Natural killer cell (primary cell): Measurements from ENCODE around the gene KIF16B. TPM values are rescaled to one million over a fixed set of nuclear protein-coding genes. Genes with fewer than 3 reads are reported as not detected.
"Not testable (repeated sequence)": the region's sequence is repeated elsewhere in the genome, so short reads cannot be mapped to it uniquely, and the experiment has no call there.

Experiments used
- ATAC-seq, 3 donors: fragments of 150-1000 bp in 2 of 3; fragments of 200-7000 bp in 1 of 3; cut with Tn5 transposase; 1 replicate in 1 of 3; 2 replicates in 2 of 3; pipeline ENCODE4 v1.10.0; 2021; ENCODE audit warnings: mild to moderate bottlenecking in 2 of 3, moderate library complexity in 2 of 3
- DNase-seq, 2 donors: peaks; one replicate each; pipeline versions ENCODE4 v3.0.0 to v3.0.0-alpha.2; 2013 to 2021; ENCODE audit warnings: mixed read lengths in 1 of 2
- H3K27ac ChIP-seq: one replicate; pipeline ENCODE4 v1.5.1; 2013; ENCODE audit warnings: mild to moderate bottlenecking, low read length
- H3K27me3 ChIP-seq: one replicate; pipeline ENCODE4 v1.6.1; 2013; ENCODE audit warnings: low read length; ENCODE audit not compliant: control insufficient read depth, insufficient read depth
- H3K36me3 ChIP-seq: one replicate; pipeline ENCODE4 v1.6.1; 2013; ENCODE audit warnings: low read length; ENCODE audit not compliant: control insufficient read depth, insufficient read depth
- H3K4me1 ChIP-seq: one replicate; pipeline ENCODE4 v1.6.1; 2013; ENCODE audit warnings: low read length; ENCODE audit not compliant: control insufficient read depth, insufficient read depth
- H3K4me3 ChIP-seq: one replicate; pipeline ENCODE4 v1.5.1; 2013; ENCODE audit warnings: low read length
- H3K9me3 ChIP-seq: one replicate; pipeline ENCODE4 v1.6.1; 2013; ENCODE audit warnings: low read length; ENCODE audit not compliant: control insufficient read depth, insufficient read depth
- H3K27ac Mint-ChIP-seq, 2 donors: one replicate each; pipeline ENCODE4 v1.8.0; 2022; ENCODE audit warnings: mild to moderate bottlenecking in 2 of 2, mixed read lengths in 2 of 2, moderate library complexity in 1 of 2
- H3K27me3 Mint-ChIP-seq, 2 donors: one replicate each; pipeline ENCODE4 v1.8.0; 2022; ENCODE audit warnings: low read depth in 2 of 2, mixed read lengths in 2 of 2
- H3K36me3 Mint-ChIP-seq: one replicate; pipeline ENCODE4 v1.8.0; 2022; ENCODE audit warnings: mixed read lengths
- H3K4me1 Mint-ChIP-seq, 2 donors: one replicate each; pipeline ENCODE4 v1.8.0; 2022; ENCODE audit warnings: mixed read lengths in 2 of 2
- H3K4me3 Mint-ChIP-seq: one replicate; pipeline ENCODE4 v1.8.0; 2022; ENCODE audit warnings: mild to moderate bottlenecking, moderate library complexity, mixed read lengths
- H3K9me3 Mint-ChIP-seq, 2 donors: one replicate each; pipeline ENCODE4 v1.8.0; 2022; ENCODE audit warnings: mixed read lengths in 2 of 2
- WGBS: methylation state at CpG from one replicate; pipeline ENCODE4 v1.1.7; 2013; ENCODE audit warnings: missing lambda C conversion rate; ENCODE audit not compliant: insufficient coverage; 5-methylcytosine and 5-hydroxymethylcytosine counted together
- intact Hi-C: fragments of 100-400 bp; cut with micrococcal nuclease; formaldehyde crosslinking; loops from one replicate; pipeline ENCODE4 v1.14.2; 2022
- total RNA-seq, 4 donors: library from RNA; stranded (reverse); fragments of 120-200 nt in 1 of 4; gene quantifications; one replicate each; pipeline versions ENCODE4 v1.2.3 to v1.2.4, GENCODE V29; 2013 to 2022
- TF ChIP-seq, protein P1 (sequence below): fragments of 200-600 bp; IDR thresholded peaks from one replicate; pipeline ENCODE4 v1.8.0; 2022; ENCODE audit warnings: antibody characterized with exemption

The KIF16B gene
- total RNA-seq, 3 donors from 2014 or later (not counting 1 experiment from before 2014, with no cell fraction given), result 3.9 to 11.8 (median 9.2) TPM

DNA sequence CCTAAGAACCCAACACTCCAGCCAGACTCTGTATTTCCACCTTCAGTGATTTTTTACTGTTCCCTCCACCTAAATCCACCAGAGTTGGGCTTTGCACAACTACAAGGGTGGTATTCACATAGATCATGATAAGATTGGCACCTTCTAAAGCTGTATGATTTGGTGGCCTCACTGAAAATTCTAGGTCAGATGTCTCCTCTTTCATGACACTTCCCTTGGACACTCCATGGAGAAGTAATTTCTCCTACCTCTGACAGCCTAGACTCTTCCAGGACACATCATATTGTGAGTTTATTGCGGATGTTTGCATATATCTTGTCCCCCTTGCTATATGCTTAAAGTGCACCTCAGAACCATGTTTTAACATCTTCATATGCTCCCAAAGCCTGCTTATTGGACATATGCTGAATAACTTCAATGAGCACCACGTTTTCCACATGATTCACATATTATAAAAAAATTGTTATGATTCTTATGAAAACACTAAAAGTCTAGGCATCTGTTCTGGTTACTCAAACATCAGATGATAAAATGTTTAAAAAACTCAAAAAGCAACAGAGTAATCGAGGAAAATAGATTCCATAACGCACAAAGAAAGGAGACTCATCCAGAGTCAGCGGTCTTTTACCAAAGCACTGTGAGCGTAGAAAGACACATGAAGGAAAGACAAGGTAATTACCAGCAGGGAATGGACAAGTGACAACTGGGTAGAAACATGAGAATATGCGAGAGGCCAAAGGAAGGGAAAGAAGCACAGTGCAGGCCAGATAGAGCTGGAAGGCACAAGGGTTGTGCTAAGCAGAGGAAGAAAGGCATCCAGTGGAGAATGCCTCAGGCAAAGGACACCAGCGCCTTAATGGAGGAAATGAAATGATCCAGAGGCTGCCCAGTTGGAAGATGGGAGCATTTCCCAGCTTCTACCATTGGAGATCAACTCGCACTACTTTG lies 46.5 kb downstream of the KIF16B start:
- DNase-seq (no peak), ATAC-seq (no peak)
- intact Hi-C loops, result no loop called here
- Mint-ChIP-seq H3K27me3 (no peaks in the 10 kb centered on the region), H3K9me3 (no peaks in the 10 kb centered on the region), H3K27ac (no peak overlapping the region), H3K4me1 (no peaks in the 10 kb centered on the region), H3K36me3 (no peaks in the 10 kb centered on the region), H3K4me3 (no peak overlapping the region)
- no peaks in the 10 kb centered on the region for H3K36me3 ChIP-seq
- H3K4me3 ChIP-seq, result no peak overlapping the region
- H3K27me3 ChIP-seq, result no peaks in the 10 kb centered on the region
- WGBS, result 89% methylated on average over 8 of the region's 9 CpGs
- H3K4me1 ChIP-seq, result no peaks in the 10 kb centered on the region
- H3K9me3 ChIP-seq, result no peaks in the 10 kb centered on the region
- TF ChIP-seq, protein P1, sequence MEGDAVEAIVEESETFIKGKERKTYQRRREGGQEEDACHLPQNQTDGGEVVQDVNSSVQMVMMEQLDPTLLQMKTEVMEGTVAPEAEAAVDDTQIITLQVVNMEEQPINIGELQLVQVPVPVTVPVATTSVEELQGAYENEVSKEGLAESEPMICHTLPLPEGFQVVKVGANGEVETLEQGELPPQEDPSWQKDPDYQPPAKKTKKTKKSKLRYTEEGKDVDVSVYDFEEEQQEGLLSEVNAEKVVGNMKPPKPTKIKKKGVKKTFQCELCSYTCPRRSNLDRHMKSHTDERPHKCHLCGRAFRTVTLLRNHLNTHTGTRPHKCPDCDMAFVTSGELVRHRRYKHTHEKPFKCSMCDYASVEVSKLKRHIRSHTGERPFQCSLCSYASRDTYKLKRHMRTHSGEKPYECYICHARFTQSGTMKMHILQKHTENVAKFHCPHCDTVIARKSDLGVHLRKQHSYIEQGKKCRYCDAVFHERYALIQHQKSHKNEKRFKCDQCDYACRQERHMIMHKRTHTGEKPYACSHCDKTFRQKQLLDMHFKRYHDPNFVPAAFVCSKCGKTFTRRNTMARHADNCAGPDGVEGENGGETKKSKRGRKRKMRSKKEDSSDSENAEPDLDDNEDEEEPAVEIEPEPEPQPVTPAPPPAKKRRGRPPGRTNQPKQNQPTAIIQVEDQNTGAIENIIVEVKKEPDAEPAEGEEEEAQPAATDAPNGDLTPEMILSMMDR, result no peak
- H3K27ac ChIP-seq, result no peak overlapping the region

DNA sequence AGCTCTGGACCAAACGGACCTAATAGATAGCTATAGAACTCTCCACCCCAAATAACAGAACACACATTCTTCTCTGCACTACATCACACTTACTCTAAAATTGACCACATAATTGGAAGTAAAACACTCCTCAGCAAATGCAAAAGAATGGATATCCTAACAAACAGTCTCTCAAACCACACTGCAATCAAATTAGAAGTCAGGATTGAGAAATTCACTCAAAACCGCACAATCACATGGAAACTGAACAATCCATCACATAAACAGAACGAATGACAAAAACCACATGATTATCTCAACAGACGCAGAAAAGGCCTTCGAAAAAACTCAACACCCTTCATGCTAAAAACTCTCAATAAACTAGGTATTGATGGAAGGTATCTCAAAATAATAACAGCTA lies 50.6 kb downstream of the KIF16B start:
- H3K36me3 ChIP-seq, H3K4me1 ChIP-seq, H3K9me3 ChIP-seq, H3K36me3 Mint-ChIP-seq, ATAC-seq, H3K27me3 ChIP-seq, H3K27me3 Mint-ChIP-seq, H3K9me3 Mint-ChIP-seq, H3K4me3 ChIP-seq, intact Hi-C loops, H3K4me3 Mint-ChIP-seq, H3K4me1 Mint-ChIP-seq, H3K27ac Mint-ChIP-seq, H3K27ac ChIP-seq, DNase-seq: not testable (repeated sequence)
- 93% methylated on average over 2 of the region's 5 CpGs for WGBS

DNA sequence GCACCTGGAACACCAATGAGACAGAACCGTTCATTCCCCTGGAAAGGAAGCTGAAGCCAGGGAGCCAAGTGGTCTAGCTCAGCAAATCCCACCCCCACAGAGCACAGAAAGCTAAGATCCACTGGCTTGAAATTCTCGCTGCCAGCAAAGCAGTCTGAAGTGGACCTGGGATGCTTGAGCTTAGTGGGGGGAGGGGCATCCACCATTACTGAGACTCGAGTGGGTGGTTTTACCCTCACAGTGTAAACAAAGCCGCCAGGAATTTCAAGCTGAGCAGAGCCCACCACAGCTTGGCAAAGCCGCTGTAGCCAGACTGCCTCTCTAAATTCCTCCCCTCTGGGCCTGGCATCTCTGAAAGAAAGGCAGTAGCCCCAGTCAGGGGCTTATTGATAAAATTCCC lies 53.1 kb downstream of the KIF16B start:
- H3K27ac ChIP-seq, result no peak overlapping the region
- TF ChIP-seq, protein P1, result no peak
- H3K4me3 ChIP-seq, result no peak overlapping the region
- 96% methylated on average over 5 of the region's 5 CpGs for WGBS
- Mint-ChIP-seq H3K36me3 (no peaks in the 10 kb centered on the region), H3K27me3 (no peaks in the 10 kb centered on the region), H3K4me3 (no peak overlapping the region), H3K27ac (no peak overlapping the region), H3K9me3 (no peaks in the 10 kb centered on the region), H3K4me1 (peaks cover 0 to 9% of the 10 kb centered on the region in 2 donors)
- ATAC-seq, result no peak
- no peaks in the 10 kb centered on the region for H3K9me3 ChIP-seq
- no peaks in the 10 kb centered on the region for H3K36me3 ChIP-seq
- DNase-seq, result no peak
- intact Hi-C loops, result no loop called here
- H3K4me1 ChIP-seq, result no peaks in the 10 kb centered on the region
- H3K27me3 ChIP-seq, result no peaks in the 10 kb centered on the region

DNA sequence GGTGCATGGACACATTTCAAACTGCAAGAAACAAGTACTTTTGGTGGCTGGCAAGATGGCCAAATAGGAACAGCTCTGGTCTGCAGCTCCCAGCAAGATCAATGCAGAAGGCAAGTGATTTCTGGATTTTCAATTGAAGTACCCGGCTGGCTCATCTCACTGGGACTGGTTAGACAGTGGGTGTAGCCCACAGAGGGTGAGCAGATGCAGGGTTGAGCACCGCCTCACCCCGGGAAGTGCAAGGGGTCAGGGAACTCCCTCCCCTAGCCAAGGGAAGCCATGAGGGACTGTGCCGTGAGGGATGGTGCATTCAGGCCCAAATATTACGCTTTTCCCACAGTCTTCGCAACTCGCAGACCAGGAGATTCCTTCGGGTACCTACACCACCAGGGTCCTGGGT lies 53.6 kb downstream of the KIF16B start:
- not testable (repeated sequence) for H3K36me3 ChIP-seq, ATAC-seq, H3K27me3 Mint-ChIP-seq, H3K9me3 Mint-ChIP-seq, DNase-seq, H3K36me3 Mint-ChIP-seq, H3K4me1 Mint-ChIP-seq, H3K4me3 ChIP-seq, H3K4me1 ChIP-seq, H3K27ac Mint-ChIP-seq, H3K27me3 ChIP-seq, H3K9me3 ChIP-seq, H3K4me3 Mint-ChIP-seq, H3K27ac ChIP-seq
- intact Hi-C loops, result loop anchor here (5.0 kb wide), 1 partner anchor 243 kb away; no protein-coding TSS in a partner anchor
- WGBS, result 88% methylated on average over 8 of the region's 8 CpGs
